ENCODE measurements around the gene CXCR6.

DNA sequence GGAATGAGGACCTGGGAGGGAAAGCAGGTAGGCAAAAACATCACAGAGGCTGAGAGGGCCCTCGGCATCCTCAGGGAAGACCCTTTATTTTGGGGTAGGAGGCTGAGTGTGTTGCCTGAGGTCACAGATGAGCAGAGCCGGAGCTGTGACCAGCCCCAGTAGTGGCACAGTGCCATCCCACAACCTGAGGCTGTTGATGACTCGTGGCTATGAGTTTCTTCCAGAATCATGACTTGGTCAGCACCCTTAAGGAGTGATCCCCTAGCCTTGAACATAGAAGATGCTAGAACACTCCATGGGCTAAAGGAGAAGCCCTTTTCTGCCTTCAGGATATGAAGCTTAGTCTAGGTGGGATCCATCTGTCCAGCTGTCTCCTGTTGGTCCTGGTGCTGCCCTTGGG, 19.5 kb upstream of the CXCR6 start:
- no peak for TF ChIP-seq CTCF (IDR thresholded peaks at IDR 0.05)
- TF ChIP-seq POLR2A (IDR thresholded peaks at IDR 0.05) = no peak
- TF ChIP-seq POLR2AphosphoS5 (IDR thresholded peaks at IDR 0.05) = no peak
